DND-41 (cell line): ENCODE results near the gene TAGLN2.

Experiments
- ATAC-seq: fragments of 200-7000 bp; cut with Tn5 transposase; 3 replicates; pipeline ENCODE4 v1.9.1; 2021; ENCODE audit warnings: low read depth; ENCODE audit not compliant: insufficient read depth
- DNase-seq: peaks from one replicate; pipeline ENCODE4 v3.0.0-alpha.2; 2020
- H2AFZ ChIP-seq: 2 replicates; pipeline ENCODE4 v1.6.0; 2012; ENCODE audit warnings: low read depth, low read length
- H3K27ac ChIP-seq: 2 replicates; pipeline ENCODE4 v1.5.1; 2012; ENCODE audit warnings: low read length, inconsistent platforms
- H3K27me3 ChIP-seq: fragments of 200-600 bp; sonication (generic); 2 replicates; pipeline ENCODE4 v1.6.0; 2012; ENCODE audit warnings: low read length, mild to moderate bottlenecking, inconsistent platforms; ENCODE audit not compliant: insufficient read depth, poor library complexity
- H3K36me3 ChIP-seq: 2 replicates; pipeline ENCODE4 v1.5.1; 2012; ENCODE audit warnings: low read length, inconsistent platforms; ENCODE audit not compliant: insufficient read depth
- H3K4me1 ChIP-seq: 2 replicates; pipeline ENCODE4 v1.5.1; 2012; ENCODE audit warnings: mild to moderate bottlenecking, low read length; ENCODE audit not compliant: insufficient read depth
- H3K4me2 ChIP-seq: 2 replicates; pipeline ENCODE4 v1.6.0; 2012; ENCODE audit warnings: mild to moderate bottlenecking, moderate library complexity, low read length, inconsistent platforms; ENCODE audit not compliant: insufficient read depth
- H3K4me3 ChIP-seq, 2 experiments: fragments of 200-600 bp in 1 of 2; shearing (Covaris generic) in 1 of 2; 2 replicates each; pipeline ENCODE4 v1.5.1; 2012 to 2016; ENCODE audit warnings: inconsistent platforms in 2 of 2, low read length in 2 of 2, mild to moderate bottlenecking in 2 of 2, low read depth in 1 of 2, moderate library complexity in 1 of 2
- H3K79me2 ChIP-seq: 2 replicates; pipeline ENCODE4 v1.6.0; 2012; ENCODE audit warnings: low read length, inconsistent platforms; ENCODE audit not compliant: insufficient read depth
- H3K9ac ChIP-seq: 2 replicates; pipeline ENCODE4 v1.6.0; 2012; ENCODE audit warnings: low read depth, mild to moderate bottlenecking, inconsistent platforms, low read length, moderate library complexity
- H3K9me3 ChIP-seq: 2 replicates; pipeline ENCODE4 v1.5.1; 2012; ENCODE audit warnings: low read length, moderate library complexity, mild to moderate bottlenecking, inconsistent platforms; ENCODE audit not compliant: insufficient read depth, severe bottlenecking
- H4K20me1 ChIP-seq: 2 replicates; pipeline ENCODE4 v1.6.0; 2012; ENCODE audit warnings: low read length; ENCODE audit not compliant: insufficient read depth
- CTCF ChIP-seq: IDR thresholded peaks from 2 replicates; pipeline ENCODE4 v1.5.1; 2012; ENCODE audit warnings: borderline replicate concordance, low read length, moderate library complexity, mild to moderate bottlenecking; ENCODE audit not compliant: poor library complexity, severe bottlenecking; ENCODE audit errors: extremely low read depth
- EZH2 ChIP-seq: IDR thresholded peaks from 3 replicates; pipeline ENCODE4 v1.6.1; 2012; ENCODE audit warnings: borderline replicate concordance, low read depth, mild to moderate bottlenecking, moderate library complexity, low read length, inconsistent platforms; ENCODE audit not compliant: severe bottlenecking

Gene TAGLN2

GRCh38 chr1:159881622-159882526, 43.4 kb downstream of the TAGLN2 start:
- TF ChIP-seq EZH2 (no peak), CTCF (no peak)
- ATAC-seq (no peak), DNase-seq (peak; percentile 48)
- Histone ChIP-seq H3K4me1 (no peaks in the 10 kb centered on the region), H3K4me3 (no peak overlapping the region), H4K20me1 (no peaks in the 10 kb centered on the region), H3K9me3 (no peaks in the 10 kb centered on the region), H3K36me3 (no peaks in the 10 kb centered on the region), H3K79me2 (no peaks in the 10 kb centered on the region), H3K27ac (no peak overlapping the region), H3K4me2 (no peak overlapping the region), H3K27me3 (peaks cover 12% of the 10 kb centered on the region), H2AFZ (no peak overlapping the region), H3K9ac (no peak overlapping the region)

- no peaks in the 10 kb centered on the region for H3K9me3 ChIP-seq
- H4K20me1 ChIP-seq, result no peaks in the 10 kb centered on the region
- H3K27me3 ChIP-seq, result peaks cover 13% of the 10 kb centered on the region
- no peaks in the 10 kb centered on the region for H3K36me3 ChIP-seq
- no peak overlapping the region for H3K27ac ChIP-seq
- TF ChIP-seq CTCF (no peak), EZH2 (no peak)
- no peak for DNase-seq
- H3K79me2 ChIP-seq, result no peaks in the 10 kb centered on the region
- H3K4me3 ChIP-seq, result no peak overlapping the region
- no peaks in the 10 kb centered on the region for H3K4me1 ChIP-seq
- no peak overlapping the region for H3K9ac ChIP-seq
- ATAC-seq, result no peak
- no peak overlapping the region for H3K4me2 ChIP-seq
- no peak overlapping the region for H2AFZ ChIP-seq
Measured at GRCh38 chr1:159880430-159880829, 44.9 kb downstream of the TAGLN2 start.

GRCh38 chr1:159879977-159880376, 45.3 kb downstream of the TAGLN2 start:
- Histone ChIP-seq H3K4me2 (no peak overlapping the region), H3K4me3 (no peak overlapping the region), H3K27ac (no peak overlapping the region), H2AFZ (no peak overlapping the region), H3K9ac (no peak overlapping the region), H3K36me3 (no peaks in the 10 kb centered on the region), H3K9me3 (no peaks in the 10 kb centered on the region), H3K27me3 (peaks cover 14% of the 10 kb centered on the region), H3K79me2 (no peaks in the 10 kb centered on the region), H3K4me1 (no peaks in the 10 kb centered on the region), H4K20me1 (no peaks in the 10 kb centered on the region)
- no peak for ATAC-seq
- TF ChIP-seq EZH2 (no peak), CTCF (no peak)
- DNase-seq, result no peak
